ENCODE results near the gene PLXNA4. TPM values are rescaled to one million over a fixed set of nuclear protein-coding genes. Genes with fewer than 3 reads are reported as not detected.

PLXNA4 gene
- total RNA-seq, 1 experiment from 2014 or later: not detected

DNA sequence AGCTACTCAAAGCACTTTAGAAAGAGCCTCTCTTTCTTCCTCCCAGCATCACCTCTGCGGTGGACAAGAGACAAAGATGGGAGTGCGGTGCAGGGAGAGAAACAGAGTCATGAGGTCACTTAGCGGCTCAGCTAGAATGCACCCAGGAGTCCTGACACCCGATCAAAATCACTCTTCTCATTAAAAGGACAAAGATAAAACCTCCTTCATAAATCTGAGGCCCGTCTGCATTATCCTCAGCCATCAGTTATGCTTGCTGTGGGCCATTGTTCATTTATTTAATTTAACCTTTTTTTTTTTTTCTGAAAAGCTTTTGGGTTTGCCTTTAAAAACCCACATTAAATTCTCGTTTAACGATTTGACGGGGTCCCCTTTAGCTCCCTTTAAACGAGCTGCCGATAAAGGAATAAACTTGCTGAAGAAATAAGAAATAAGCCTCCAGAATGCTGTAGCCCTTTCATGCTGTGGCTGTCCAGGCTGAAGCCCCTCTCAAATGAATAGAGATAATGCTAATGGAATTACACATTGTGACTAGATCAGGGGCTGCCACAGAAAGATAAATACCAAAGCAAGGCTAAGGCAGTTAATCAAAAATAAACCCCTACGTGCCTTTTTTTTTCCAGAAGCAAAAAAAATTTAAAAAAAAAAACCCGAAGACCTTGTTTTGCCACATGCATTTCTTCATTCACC is 16.1 kb upstream of the PLXNA4 start:
- H3K27me3 ChIP-seq (ENCODE audit: insufficient read depth, low read length): peaks cover 51% of the 10 kb centered on the region
- H2AFZ ChIP-seq (ENCODE audit: low read depth, low read length, poor library complexity, severe bottlenecking): no peak overlapping the region
- H4K20me1 ChIP-seq (ENCODE audit: insufficient read depth): no peaks in the 10 kb centered on the region
- no peaks in the 10 kb centered on the region for H3K9me3 ChIP-seq (ENCODE audit: control insufficient read depth in 1 of 2, insufficient read depth in 1 of 2, low read depth in 1 of 2, low read length in 2 of 2)
- H3K4me1 ChIP-seq (ENCODE audit: control insufficient read depth in 1 of 2, insufficient read depth in 2 of 2, low read length in 2 of 2): no peaks in the 10 kb centered on the region
- no peaks in the 10 kb centered on the region for H3K79me2 ChIP-seq (ENCODE audit: insufficient read depth, low read length)
- H3K9me2 ChIP-seq (ENCODE audit: insufficient read depth): no peaks in the 10 kb centered on the region
- ChIA-PET RAD21 (ENCODE audit: low non-redundant PET in 1 of 2, low total read pairs in 2 of 2, uncharacterized antibody in 2 of 2, unreplicated experiment in 2 of 2) (no interaction called here), POLR2A (no interaction called here), CTCF (no interaction called here)
- intact Hi-C loops (cut with micrococcal nuclease): no loop called here
- H3K4me3 ChIP-seq (replicated peaks in 1 of 2; ENCODE audit: low read depth in 1 of 2, low read length in 2 of 2): no peak overlapping the region
- ATAC-seq (no peak), DNase-seq (ENCODE audit: low read depth, low spot score) (no peak)
- no peaks in the 10 kb centered on the region for H3K36me3 ChIP-seq (ENCODE audit: control insufficient read depth in 1 of 2, insufficient read depth in 2 of 2, low read length in 2 of 2)
- no peak overlapping the region for H3K4me2 ChIP-seq (ENCODE audit: low read length)
- H3K27ac ChIP-seq (ENCODE audit: low read depth, low read length): no peak overlapping the region
- H3K9ac ChIP-seq (ENCODE audit: low read length): no peak overlapping the region
- no TSS peak for BruUV-seq (replicated peaks)
- TF ChIP-seq, protein P1, sequence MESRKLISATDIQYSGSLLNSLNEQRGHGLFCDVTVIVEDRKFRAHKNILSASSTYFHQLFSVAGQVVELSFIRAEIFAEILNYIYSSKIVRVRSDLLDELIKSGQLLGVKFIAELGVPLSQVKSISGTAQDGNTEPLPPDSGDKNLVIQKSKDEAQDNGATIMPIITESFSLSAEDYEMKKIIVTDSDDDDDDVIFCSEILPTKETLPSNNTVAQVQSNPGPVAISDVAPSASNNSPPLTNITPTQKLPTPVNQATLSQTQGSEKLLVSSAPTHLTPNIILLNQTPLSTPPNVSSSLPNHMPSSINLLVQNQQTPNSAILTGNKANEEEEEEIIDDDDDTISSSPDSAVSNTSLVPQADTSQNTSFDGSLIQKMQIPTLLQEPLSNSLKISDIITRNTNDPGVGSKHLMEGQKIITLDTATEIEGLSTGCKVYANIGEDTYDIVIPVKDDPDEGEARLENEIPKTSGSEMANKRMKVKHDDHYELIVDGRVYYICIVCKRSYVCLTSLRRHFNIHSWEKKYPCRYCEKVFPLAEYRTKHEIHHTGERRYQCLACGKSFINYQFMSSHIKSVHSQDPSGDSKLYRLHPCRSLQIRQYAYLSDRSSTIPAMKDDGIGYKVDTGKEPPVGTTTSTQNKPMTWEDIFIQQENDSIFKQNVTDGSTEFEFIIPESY (IDR thresholded peaks at IDR 0.05; ENCODE audit: extremely low read depth, insufficient replicate concordance, low read length): no peak
- TF ChIP-seq POLR2AphosphoS5 (IDR thresholded peaks at IDR 0.05; ENCODE audit: low read depth, low read length) (no peak), ELF1 (IDR thresholded peaks at IDR 0.05; ENCODE audit: borderline replicate concordance, low read depth) (no peak), JUND (IDR thresholded peaks at IDR 0.05) (no peak), EZH2phosphoT487 (IDR thresholded peaks at IDR 0.05; ENCODE audit: borderline replicate concordance) (no peak), SRF (IDR thresholded peaks at IDR 0.05; ENCODE audit: low read depth) (no peak), SP1 (IDR thresholded peaks at IDR 0.05; ENCODE audit: low read depth) (no peak), YY1 (IDR thresholded peaks at IDR 0.05; ENCODE audit: extremely low read depth, insufficient replicate concordance, low read depth, low read length) (no peak), CBX3 (IDR thresholded peaks at IDR 0.05; ENCODE audit: low read depth) (no peak), CEBPB (IDR thresholded peaks at IDR 0.05; ENCODE audit: low read depth) (no peak), ZFX (IDR thresholded peaks at IDR 0.05) (no peak), RAD21 (IDR thresholded peaks at IDR 0.05; ENCODE audit: low read depth) (no peak), FOSL1 (IDR thresholded peaks at IDR 0.05; ENCODE audit: low read depth) (no peak), EGR1 (IDR thresholded peaks at IDR 0.05; ENCODE audit: low read depth) (no peak), SIN3A (IDR thresholded peaks at IDR 0.05; ENCODE audit: low read depth) (no peak), EZH2 (IDR thresholded peaks at IDR 0.05) (no peak)
- TF ChIP-seq, protein P2, sequence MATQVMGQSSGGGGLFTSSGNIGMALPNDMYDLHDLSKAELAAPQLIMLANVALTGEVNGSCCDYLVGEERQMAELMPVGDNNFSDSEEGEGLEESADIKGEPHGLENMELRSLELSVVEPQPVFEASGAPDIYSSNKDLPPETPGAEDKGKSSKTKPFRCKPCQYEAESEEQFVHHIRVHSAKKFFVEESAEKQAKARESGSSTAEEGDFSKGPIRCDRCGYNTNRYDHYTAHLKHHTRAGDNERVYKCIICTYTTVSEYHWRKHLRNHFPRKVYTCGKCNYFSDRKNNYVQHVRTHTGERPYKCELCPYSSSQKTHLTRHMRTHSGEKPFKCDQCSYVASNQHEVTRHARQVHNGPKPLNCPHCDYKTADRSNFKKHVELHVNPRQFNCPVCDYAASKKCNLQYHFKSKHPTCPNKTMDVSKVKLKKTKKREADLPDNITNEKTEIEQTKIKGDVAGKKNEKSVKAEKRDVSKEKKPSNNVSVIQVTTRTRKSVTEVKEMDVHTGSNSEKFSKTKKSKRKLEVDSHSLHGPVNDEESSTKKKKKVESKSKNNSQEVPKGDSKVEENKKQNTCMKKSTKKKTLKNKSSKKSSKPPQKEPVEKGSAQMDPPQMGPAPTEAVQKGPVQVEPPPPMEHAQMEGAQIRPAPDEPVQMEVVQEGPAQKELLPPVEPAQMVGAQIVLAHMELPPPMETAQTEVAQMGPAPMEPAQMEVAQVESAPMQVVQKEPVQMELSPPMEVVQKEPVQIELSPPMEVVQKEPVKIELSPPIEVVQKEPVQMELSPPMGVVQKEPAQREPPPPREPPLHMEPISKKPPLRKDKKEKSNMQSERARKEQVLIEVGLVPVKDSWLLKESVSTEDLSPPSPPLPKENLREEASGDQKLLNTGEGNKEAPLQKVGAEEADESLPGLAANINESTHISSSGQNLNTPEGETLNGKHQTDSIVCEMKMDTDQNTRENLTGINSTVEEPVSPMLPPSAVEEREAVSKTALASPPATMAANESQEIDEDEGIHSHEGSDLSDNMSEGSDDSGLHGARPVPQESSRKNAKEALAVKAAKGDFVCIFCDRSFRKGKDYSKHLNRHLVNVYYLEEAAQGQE (IDR thresholded peaks at IDR 0.05; ENCODE audit: low read depth): no peak
- TF ChIP-seq, protein P3, sequence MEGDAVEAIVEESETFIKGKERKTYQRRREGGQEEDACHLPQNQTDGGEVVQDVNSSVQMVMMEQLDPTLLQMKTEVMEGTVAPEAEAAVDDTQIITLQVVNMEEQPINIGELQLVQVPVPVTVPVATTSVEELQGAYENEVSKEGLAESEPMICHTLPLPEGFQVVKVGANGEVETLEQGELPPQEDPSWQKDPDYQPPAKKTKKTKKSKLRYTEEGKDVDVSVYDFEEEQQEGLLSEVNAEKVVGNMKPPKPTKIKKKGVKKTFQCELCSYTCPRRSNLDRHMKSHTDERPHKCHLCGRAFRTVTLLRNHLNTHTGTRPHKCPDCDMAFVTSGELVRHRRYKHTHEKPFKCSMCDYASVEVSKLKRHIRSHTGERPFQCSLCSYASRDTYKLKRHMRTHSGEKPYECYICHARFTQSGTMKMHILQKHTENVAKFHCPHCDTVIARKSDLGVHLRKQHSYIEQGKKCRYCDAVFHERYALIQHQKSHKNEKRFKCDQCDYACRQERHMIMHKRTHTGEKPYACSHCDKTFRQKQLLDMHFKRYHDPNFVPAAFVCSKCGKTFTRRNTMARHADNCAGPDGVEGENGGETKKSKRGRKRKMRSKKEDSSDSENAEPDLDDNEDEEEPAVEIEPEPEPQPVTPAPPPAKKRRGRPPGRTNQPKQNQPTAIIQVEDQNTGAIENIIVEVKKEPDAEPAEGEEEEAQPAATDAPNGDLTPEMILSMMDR (IDR thresholded peaks at IDR 0.05 in 2 of 3, conservative IDR thresholded peaks at IDR 0.05 in 1 of 3; ENCODE audit: borderline replicate concordance in 1 of 3, insufficient read depth in 1 of 3, low read depth in 2 of 3, low read length in 2 of 3): no peak
- TF ChIP-seq, protein P4, sequence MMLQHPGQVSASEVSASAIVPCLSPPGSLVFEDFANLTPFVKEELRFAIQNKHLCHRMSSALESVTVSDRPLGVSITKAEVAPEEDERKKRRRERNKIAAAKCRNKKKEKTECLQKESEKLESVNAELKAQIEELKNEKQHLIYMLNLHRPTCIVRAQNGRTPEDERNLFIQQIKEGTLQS (IDR thresholded peaks at IDR 0.05): no peak
